HG03039 (cell line): ENCODE results near the gene CADPS2.

Experiments
- ATAC-seq: cut with Tn5 transposase; IDR thresholded peaks from one replicate; pipeline ENCODE4 v1.9.1; 2021; ENCODE audit warnings: mild to moderate bottlenecking, moderate library complexity; ENCODE audit not compliant: unreplicated experiment

Gene CADPS2

DNA sequence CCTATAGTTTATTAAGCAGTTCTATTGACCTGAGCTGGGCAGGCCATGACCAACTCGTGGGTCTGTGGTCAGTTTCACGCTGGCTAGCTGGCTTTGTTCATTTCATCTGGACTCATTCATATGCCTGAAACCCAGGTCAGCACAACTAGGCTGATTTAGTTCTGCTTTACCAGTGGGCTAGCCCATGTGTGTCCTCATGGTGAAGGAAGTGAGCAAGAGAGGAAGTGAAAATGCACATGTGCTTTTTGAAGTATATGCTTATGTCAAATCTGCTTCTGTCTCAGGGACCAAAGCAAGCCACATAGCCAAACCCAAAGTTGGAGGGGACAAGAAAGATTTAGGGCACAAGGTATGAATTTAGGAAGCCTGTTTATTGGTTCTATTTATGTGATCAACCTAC is 341.8 kb downstream of the CADPS2 start:
- peak; percentile 90 for ATAC-seq

- ATAC-seq, result no peak
Observed at GRCh38 chr7:122543891-122544290, 342.4 kb downstream of the CADPS2 start.

DNA sequence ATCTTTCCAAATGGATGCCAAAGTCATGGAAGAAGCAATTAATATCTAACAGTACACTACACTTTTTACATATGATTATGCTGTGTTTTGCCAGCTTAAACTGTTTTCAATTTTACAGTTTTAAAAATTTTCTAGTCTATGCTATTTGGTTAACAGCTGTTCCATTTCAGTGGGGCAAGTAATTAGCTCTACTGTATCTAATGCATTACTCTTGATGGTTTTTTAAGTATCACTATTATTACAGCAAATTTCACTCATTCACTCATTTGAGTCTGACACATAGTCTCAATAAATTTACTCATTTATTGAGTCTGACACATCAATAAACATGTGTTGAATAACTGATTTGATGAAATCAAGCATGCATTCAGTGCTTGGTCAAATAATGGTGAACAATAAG is 343.1 kb downstream of the CADPS2 start:
- no peak for ATAC-seq

DNA sequence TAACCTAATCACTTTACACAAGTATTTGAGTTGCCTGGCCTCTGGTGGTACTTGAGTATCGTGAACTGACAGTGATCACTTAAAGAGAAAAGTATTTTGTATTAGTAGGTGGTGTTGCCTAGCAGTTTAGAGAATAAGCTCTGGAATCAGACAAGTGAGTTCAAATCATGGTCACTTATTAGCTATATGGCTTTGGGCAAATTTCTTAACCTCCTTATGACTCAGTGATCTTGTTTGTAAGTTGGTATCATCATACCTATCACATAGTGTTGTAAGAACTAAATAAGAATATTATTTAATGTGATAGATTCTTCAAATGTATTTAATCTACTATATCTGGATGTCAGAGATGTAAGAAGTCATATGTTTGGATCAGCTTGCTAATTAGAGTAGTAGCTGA is 351.2 kb downstream of the CADPS2 start:
- ATAC-seq, result no peak

DNA sequence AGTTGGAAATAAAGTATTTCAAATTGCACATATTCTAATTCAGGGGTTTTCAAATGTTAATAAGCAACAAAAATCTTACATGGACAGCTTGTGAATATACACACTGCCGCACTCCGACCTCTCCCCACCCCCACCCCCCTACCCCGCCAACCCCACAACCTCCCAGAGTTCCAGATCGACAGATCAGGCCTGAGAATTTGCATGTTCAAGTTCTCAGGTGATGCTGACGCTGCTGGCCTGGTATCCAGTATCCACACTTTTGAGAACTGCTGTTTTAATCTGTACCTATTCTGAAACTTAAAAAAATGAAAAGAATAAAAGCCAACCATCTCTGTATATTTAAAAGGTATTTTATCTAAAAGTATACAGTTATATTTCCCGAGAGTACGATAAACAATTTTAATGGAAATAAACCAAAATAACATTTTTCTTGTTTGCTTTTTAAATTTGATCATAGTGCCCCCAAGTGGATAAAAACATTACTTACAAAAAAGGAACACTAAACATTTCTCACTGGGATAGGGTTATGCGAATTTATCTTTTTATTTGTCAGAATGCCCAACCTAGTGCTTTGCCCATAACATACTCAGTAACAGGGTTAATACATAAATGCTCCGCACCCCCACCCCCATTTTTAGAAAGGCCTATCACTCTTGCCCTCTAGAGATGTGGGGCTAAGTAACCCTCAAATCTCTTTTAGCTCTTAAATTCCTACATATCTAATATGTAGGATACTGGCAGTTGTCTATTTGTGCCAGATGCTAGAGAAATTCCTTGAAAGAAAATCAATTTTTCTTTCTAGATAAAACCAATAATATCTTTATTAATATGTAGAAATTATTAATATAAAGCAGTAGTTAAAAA is 353.6 kb downstream of the CADPS2 start:
- no peak for ATAC-seq

GRCh38 chr7:122528879-122529481 is 357.3 kb downstream of the CADPS2 start:
- no peak for ATAC-seq

DNA sequence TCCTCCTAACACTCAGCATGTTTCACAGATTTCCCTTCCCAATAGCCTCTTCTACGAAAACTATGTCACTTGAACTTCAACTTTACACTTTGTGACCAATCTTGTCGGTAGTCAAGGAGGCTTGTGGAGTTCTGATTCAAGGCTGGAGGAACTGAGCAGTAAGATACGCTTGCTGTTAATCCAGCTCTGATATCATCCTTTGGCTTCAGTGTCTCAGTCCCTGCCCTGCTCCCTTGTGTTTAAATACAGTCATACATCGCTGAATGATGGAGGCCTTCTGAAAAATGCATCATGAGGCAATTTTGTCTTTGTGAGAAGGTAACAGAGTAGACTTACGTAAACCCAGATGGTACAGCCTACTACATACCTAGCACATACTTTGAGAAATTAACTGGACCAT is 360.9 kb downstream of the CADPS2 start:
- no peak for ATAC-seq

GRCh38 chr7:122521767-122522166 is 364.5 kb downstream of the CADPS2 start:
- no peak for ATAC-seq

- no peak for ATAC-seq
Observed at GRCh38 chr7:122520971-122521555, 365.2 kb downstream of the CADPS2 start.

DNA sequence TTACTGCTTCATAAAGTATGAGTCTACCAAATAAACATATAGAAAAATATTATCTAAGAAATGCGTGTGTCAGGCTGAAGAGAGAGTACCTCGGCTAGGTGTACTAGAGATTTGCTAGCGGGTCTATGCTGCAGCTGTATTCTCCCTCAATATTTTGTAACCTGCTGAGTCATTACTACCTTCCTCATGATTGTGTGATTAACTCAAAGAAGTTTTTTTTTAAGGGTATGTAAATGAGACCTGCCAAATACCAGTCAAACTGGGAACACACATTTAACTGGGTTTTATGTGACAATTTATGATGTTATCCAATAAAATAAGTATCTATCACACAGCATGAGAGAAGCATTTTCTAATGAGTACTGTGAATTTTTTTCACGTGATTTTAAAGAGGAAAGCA is 367.8 kb downstream of the CADPS2 start:
- ATAC-seq, result no peak

- ATAC-seq, result no peak
Observed at GRCh38 chr7:122517576-122517975, 368.7 kb downstream of the CADPS2 start.

DNA sequence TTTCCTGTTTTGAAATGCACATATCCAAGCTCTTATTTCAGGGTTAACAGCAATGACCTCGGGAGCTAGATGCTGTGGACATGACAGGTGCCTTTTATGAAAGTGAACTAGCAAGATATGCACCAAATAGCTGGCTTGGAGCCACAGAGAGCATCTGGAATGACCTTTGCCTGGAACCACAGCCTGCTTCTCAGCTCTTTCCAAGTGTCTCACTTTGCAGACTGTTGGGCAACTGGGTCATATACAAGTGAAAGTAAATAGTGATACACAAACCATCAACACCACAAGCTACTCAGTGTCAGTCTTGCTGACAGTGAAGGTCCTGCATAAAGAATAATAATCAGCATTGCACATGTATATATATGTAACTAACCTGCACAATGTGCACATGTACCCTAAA is 370.9 kb downstream of the CADPS2 start:
- ATAC-seq, result no peak

DNA sequence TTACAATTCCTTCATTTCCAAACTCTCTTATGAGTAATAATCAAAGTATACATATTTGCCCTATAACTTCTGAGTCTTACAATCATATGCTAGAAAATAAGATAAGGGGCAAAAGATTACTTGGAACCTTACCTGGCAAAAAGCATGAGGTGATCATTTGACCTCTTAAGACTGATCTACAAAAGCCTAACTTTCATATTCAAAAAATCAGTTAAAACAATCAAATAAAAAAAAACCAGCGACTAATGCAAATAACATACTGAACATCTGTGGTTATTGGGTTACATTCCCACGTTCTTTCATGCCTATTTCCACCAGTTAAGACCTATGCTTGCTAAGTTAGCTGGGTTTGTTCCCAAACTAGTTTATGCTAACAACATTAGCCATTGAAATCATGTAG is 375.0 kb downstream of the CADPS2 start:
- ATAC-seq, result no peak

- no peak for ATAC-seq
Observed at GRCh38 chr7:122507591-122507990, 378.7 kb downstream of the CADPS2 start.

DNA sequence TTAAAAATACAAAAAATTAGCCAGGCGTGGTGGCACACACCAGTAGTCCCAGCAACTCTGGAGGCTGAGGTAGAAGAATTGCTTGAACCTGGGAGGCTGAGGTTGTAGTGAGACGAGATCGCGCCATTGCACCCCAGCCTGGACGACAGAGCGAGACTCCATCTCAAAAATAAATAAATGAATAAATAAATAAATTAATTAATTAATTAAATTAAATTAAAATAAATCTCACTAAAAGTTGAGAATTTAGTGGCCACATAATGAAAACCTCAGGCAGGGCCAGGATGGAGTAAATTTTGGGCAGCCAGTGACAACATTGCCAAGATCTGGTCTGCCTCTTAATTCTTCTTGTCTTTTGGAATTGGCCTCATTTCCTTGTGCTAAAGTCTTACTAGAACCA is 394.3 kb downstream of the CADPS2 start:
- no peak for ATAC-seq

DNA sequence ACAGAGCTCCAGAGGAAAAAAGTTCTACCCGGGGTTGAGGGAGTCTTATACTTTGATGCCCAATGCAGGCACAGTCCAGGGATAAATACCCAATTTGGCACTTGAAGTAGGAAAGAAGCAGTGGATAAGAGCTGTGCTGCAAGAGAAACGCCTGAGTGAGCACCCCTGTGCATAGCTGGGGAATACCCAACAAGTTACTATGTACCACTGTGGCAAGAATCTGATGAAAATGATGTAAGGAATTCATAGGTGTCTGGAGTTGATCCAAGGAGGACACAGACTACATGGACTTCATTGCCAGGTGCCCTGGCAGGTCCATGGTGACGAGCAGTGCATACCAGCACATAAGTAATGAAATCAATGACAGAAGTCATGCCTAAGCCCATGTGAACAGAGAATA is 398.0 kb downstream of the CADPS2 start:
- no peak for ATAC-seq

GRCh38 chr7:122487131-122487530 is 399.1 kb downstream of the CADPS2 start:
- ATAC-seq, result no peak

GRCh38 chr7:122485856-122486255 is 400.4 kb downstream of the CADPS2 start:
- no peak for ATAC-seq

- no peak for ATAC-seq
Observed at GRCh38 chr7:122482212-122482611, 404.0 kb downstream of the CADPS2 start.

DNA sequence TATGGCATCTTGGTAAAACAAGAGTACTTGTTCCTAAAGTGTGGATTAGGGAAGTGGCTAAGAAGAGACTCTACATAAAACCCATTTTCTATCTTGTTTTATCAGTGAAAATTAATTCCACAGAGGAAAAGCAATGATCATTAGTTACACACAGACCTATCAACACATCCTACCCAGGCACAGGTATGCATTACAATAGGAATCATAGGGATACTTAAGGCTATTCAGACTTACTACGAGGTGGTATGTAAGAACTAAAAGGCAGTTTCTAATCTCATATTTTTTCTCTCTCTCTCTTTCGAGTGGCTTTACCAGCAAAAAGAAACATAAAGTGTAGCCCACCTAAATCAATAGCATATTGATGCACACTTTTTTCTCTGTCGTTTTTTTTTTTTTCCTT is 415.4 kb downstream of the CADPS2 start:
- ATAC-seq, result no peak

DNA sequence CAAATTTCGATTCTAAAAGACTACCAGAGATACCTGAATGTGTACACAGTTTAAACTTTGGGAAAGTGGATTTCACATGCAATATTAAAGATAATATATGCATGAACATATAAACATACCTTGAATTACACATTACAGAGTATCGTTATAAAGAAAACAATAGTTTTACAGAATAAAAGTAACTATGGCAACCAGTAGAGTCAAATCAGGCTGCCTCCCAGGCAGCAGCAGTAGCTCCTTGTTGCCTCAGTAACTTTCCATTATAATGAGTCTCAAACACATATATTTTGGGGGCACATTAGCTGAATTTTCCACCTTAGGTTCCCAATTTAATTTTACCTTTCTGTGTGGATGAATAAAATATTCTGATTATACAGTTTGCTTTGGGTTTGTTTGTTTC is 417.3 kb downstream of the CADPS2 start:
- ATAC-seq, result no peak
